SK-N-MC (cell line): ENCODE measurements around the gene RIIAD1.

Source experiments
- EZH2 ChIP-seq: fragments of 200-600 bp; sonication (generic); IDR thresholded peaks from one replicate; pipeline ENCODE4 v1.6.1; 2017; ENCODE audit warnings: antibody characterized with exemption
- FOXP2 ChIP-seq: optimal IDR thresholded peaks from 2 replicates; pipeline ENCODE3; 2011; ENCODE audit warnings: mild to moderate bottlenecking, moderate library complexity; ENCODE audit not compliant: insufficient read depth; ENCODE audit errors: extremely low read length, control extremely low read depth
- POLR2AphosphoS5 ChIP-seq: IDR thresholded peaks from 2 replicates; pipeline ENCODE4 v1.6.1; 2012; ENCODE audit warnings: mild to moderate bottlenecking, low read depth, low read length, borderline replicate concordance

- TF ChIP-seq POLR2AphosphoS5 = no peak
- TF ChIP-seq EZH2 = no peak
- no peak for TF ChIP-seq FOXP2
Observed at GRCh38 chr1:151686561-151686960, 34.8 kb upstream of the RIIAD1 start.
